DMS79 (cell line): Measurements from ENCODE around the gene KIF15.
"Not testable (repeated sequence)": the region's sequence is repeated elsewhere in the genome, so short reads cannot be mapped to it uniquely, and the experiment has no call there.

ENCODE experiments used
- DNase-seq: peaks from one replicate; lab custom pipeline; 2025; lab: John Stamatoyannopoulos, UW

KIF15 gene, protein sequence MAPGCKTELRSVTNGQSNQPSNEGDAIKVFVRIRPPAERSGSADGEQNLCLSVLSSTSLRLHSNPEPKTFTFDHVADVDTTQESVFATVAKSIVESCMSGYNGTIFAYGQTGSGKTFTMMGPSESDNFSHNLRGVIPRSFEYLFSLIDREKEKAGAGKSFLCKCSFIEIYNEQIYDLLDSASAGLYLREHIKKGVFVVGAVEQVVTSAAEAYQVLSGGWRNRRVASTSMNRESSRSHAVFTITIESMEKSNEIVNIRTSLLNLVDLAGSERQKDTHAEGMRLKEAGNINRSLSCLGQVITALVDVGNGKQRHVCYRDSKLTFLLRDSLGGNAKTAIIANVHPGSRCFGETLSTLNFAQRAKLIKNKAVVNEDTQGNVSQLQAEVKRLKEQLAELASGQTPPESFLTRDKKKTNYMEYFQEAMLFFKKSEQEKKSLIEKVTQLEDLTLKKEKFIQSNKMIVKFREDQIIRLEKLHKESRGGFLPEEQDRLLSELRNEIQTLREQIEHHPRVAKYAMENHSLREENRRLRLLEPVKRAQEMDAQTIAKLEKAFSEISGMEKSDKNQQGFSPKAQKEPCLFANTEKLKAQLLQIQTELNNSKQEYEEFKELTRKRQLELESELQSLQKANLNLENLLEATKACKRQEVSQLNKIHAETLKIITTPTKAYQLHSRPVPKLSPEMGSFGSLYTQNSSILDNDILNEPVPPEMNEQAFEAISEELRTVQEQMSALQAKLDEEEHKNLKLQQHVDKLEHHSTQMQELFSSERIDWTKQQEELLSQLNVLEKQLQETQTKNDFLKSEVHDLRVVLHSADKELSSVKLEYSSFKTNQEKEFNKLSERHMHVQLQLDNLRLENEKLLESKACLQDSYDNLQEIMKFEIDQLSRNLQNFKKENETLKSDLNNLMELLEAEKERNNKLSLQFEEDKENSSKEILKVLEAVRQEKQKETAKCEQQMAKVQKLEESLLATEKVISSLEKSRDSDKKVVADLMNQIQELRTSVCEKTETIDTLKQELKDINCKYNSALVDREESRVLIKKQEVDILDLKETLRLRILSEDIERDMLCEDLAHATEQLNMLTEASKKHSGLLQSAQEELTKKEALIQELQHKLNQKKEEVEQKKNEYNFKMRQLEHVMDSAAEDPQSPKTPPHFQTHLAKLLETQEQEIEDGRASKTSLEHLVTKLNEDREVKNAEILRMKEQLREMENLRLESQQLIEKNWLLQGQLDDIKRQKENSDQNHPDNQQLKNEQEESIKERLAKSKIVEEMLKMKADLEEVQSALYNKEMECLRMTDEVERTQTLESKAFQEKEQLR (N-terminal part only)

DNA sequence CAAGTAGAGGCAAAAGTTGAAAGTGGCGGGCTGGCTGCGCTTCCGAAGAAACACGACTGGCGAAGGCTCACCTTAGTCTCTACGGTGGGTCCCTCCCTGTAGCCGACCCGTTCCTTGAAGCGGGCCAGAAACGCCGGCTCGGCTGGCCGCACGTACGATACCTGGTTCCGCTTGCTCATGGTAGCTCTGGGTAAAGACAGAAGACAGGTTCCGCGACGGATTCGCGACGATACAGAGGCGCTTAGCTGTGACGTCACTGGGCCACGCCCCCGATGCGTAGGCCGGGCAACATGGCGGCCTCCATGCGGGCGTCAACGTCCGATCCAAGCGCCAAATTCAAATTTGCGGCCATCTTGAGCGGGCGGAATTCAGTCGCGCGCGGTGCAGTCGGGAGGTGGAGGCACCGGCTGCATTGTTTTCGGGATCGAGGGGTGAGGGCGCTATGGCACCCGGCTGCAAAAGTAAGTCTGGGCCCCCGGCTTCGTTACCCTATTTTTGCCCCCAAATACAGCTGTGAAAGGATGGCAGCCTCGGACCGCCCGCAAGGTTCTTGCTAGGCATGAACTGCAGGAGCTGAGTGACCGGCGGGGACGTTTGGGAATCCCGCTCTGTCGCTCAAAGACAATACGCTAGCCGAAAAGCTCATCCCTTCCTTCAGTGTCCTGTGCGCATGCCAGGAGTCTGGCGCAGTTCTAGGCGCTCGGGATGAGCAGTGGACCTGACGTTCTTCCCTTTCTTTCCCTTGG, at the start of gene KIF15, which contains the start of gene KIAA1143:
Gene KIF15 (plus strand): TSS at position 371 of the 746 bp plus-strand sequence. CDS start 72 bp downstream, at position 443.
Gene KIAA1143 (minus strand): TSS at position 196 of the 746 bp plus-strand sequence. CDS start 17 bp downstream, at position 179.
- DNase-seq, result peak; percentile 49

DNA sequence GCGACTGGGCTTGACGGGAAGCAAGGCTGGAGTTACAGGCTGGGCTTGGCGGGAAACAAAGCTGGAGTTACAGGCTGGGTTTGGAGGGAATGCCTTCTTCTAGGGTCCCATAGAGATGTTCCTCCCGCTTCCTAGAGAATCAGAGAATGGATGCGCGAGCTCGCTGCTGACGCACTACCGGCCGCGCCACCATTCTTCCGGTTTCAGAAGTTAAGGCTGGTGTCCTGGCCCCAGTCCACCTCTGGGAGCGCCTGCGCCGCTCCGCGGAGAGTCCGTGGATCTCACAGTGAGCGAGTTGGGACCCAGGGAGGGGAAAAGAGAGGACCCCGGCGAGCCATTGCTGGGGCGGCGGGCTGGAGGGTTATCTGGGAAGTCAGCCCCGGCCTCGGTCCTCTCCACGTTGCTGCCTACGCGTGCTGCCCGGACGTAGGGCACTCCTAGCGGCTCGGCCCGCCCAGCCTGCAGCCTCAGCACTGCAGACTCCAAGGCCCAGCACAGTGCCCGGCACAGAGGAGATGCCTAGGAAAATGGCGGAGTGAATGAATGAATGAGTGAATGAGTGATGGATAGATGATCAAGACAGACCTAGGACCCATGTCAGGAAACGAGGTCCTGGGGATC, 49.0 kb upstream of the KIF15 start, which contains the start of gene ZNF502:
Gene ZNF502 (plus strand): TSS at position 206 of the 621 bp plus-strand sequence. CDS start 7,602 bp downstream, outside the sequence.
- no peak for DNase-seq

DNA sequence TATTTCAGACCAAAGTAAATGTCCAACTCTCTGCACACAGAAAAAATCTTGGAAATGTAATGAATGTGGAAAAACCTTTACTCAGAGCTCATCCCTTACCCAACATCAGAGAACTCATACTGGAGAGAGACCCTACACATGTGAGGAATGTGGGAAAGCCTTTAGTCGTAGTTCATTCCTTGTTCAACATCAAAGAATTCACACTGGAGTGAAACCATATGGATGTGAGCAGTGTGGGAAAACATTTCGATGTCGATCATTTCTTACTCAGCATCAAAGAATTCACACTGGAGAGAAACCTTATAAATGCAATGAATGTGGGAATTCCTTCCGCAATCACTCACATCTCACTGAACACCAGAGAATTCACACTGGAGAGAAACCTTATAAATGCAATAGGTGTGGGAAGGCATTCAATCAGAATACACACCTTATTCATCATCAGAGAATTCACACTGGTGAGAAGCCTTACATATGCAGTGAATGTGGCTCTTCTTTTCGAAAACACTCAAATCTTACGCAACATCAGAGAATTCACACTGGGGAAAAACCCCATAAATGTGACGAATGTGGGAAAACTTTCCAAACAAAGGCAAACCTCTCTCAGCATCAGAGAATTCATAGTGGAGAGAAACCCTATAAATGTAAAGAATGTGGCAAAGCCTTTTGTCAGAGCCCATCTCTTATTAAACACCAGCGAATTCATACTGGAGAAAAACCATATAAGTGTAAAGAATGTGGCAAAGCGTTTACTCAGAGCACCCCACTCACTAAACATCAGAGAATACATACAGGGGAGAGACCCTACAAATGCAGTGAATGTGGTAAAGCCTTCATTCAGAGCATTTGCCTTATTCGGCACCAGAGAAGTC, 40.1 kb upstream of the KIF15 start:
- no peak for DNase-seq

DNA sequence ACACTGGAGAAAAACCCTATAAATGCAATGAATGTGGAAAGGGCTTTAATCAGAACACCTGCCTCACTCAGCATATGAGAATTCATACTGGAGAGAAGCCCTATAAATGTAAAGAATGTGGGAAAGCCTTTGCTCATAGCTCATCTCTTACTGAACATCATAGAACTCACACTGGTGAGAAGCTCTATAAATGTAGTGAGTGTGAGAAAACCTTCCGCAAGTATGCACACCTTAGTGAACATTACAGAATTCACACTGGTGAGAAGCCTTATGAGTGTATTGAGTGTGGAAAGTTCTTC, 39.5 kb upstream of the KIF15 start:
- DNase-seq, result no peak

DNA sequence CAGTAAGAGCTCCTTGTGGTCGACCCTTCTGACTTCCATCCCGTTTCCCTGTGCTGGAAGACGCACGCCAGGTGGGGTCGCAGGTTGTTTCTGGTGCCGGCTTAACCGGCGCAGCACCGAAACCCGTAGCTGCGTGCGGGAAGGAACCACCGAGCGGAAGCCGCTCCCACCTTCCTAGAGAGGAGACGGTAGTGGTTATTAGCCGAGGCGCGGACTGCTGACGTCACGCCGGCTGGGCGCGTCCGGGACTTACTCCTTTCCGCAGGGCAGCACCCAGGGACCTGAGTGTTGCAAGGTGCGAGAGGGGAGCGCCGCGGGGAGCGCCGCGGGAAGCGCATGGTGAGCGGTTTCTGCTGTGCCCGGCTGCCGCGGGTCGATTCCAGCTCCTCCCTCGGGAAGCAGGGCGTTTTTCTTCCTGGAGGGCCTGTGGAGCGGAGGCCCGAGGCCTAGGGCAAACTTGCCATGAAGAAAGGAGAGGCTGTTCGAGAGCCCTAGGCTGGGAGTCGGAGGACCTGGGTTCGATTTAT, 32.1 kb upstream of the KIF15 start, which contains the start of gene ZNF501:
Gene ZNF501 (plus strand): TSS at position 252 of the 527 bp plus-strand sequence. CDS start 4,787 bp downstream, outside the sequence.
- peak; percentile 77 for DNase-seq

DNA sequence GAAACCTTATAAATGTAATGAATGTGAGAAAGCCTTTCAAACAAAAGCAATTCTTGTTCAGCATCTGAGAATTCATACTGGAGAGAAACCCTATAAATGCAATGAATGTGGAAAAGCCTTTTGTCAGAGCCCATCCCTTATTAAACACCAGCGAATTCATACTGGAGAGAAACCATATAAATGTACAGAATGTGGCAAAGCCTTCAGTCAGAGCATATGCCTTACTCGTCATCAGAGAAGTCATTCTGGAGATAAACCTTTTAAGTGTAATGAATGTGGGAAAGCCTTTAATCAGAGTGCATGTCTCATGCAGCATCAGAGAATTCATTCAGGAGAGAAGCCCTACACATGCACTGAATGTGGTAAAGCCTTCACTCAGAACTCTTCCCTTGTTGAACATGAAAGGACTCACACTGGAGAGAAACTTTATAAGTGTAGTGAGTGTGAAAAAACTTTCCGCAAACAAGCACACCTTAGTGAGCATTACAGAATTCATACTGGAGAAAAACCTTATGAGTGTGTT, 26.9 kb upstream of the KIF15 start:
- no peak for DNase-seq

DNA sequence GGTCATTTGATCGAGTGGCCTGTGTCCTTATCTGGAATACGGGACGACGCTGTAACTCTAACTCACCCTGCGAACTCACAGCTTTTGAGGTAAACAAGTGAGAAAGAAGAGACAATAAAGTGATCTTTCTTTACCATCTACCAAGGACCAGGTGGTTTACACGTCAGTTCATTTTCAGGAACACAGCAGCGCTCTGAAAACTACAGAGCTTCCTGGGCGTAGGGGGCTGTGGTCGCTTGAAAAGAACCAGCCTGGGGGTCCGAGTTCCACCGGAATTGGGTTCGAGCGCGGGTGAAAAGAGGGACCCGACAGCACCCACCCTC, 532 bp upstream of the KIF15 start:
- DNase-seq, result no peak

DNA sequence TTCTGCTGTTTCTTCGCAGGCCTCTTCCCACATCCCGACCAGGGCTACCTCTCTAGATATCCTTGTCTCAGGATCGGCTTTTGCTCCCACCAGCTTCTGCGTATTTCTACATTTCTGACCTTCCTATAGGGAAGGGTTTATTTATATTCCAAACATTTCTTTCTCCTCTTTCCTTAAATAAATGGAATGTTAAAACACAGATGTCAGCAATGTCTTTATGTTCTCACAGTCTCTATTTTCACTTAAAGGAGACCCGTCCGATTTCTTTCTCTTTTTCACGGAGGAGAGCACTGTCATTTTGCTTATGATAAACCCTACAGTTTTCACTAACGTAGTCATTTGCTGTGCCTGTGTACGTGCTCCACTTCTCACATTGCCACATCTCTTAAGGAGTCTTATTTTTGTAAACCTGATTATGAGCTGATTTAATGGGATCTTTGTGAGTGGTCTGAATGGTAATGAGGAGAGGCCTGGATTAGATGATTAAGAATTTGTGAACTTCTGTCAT, 630 bp downstream of the KIF15 start:
- DNase-seq, result no peak

DNA sequence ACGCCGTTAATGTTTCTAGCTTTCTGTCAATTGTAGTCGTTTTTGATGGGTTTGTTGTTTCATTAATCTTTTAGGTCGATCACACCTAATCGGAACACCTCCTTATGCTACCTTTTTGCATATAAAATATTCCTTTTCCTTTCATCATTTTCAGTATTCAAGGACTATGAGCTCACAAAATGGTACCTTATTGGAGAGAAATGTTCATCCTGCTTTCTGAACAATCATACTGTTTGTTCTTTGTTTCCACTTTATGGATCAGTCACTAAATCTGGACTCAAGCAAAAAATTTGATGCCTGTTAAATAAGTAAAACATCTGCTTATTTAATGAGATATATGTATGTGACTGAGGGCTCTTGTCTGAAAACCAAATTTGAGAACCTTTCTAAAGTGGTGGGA, 1.1 kb downstream of the KIF15 start:
- no peak for DNase-seq

DNA sequence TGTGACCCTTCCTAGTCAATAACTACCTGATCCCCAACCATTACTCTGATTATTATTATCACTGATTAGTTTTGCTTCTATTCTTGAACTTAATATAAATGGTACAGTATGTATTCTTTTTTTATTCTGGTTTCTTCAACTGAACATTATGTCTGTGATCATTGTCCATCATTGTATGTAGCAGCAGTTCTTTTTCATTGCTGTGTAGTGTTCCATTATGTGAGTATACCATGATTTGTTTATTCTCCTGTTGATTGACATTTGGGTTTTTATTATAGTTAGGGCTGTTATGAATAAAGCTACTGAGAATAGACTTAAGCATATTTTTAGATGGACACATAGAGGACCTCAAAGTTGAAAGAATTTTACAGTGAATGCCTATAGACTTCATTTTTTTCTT, 2.7 kb downstream of the KIF15 start:
- no peak for DNase-seq

DNA sequence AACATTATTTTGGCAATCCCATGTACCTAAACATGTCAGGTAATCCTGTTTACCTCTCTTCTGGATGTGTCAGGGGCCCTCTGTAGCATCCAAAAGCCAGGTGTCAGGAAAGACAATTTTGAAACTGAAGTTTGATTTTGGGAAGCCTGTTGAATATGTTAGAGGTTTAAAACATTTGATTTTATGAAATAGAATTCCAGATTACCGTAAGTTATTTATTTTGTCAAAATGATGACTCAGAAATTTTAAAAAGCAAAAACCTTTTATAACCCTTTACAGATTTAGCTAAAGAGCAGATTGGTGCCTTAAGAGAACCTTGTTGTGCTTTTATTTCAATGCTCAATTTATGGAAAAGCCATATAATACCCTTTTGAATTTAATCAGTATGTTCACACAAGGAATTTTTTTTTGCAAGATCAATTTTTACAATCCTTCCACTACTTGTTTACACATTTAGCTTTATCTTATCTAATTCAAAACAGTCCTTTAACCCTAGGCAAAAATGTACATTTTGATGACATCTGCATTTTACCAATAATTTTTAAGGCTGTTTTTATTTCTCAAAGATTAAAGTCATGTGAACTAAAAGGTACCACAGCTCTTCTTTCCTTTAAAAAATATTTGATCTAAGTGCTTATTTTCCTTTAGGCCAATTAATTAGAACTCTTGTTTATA, 10.0 kb downstream of the KIF15 start:
- DNase-seq, result no peak

DNA sequence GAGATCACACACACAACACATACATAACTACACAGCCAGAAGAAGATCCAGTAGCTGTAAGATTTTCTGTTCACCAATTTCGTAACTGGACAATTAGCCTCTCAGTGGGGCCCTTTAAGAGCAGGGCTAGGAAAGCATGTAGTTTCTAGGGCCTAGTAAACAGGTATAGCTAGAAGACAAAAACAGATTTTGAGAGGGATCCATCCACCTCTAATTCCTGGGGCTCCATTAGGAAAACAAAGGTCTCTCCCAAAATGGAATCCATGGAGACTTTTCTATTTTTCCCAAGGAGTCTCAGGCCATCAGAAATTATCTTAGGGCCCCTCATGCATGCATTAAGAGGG, 10.5 kb downstream of the KIF15 start:
- DNase-seq, result no peak

DNA sequence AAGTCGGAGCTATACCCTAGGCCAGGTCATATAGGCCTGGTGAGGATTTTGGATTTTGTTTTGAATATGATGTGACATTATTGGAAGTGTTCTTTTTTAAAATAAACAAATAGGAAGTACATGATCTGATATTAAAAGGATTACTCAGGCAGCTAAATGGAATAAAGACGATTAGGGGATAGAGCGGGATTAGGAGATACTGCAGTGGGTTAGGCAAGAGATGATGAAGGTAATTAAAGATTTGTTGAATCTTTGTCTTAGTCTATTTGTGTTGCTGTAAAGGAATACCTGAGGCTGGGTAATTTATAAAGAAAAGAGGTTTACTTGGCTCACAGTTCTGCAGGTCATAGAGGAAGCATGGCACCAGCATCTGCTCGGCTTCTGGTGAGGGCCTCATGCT, 21.3 kb downstream of the KIF15 start:
- DNase-seq, result no peak

DNA sequence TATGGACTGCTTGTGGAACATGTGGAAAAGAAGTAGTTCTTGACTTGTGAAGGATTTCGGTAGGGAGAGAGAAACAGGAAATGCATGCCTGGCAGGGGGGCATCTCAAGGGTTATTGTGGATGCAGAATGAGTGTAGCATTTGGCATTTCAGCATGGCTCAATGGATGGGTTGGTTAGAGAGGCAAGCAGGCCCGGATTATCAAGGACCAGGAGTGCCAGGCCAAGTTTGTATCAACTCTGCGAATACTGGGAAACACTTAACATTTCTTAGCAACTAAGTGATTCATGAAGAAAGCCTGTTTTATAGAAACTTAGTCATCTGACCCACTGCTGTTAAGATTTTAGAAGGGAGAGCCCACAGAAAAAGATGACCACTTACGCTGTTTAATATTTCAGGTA, 33.6 kb downstream of the KIF15 start:
- no peak for DNase-seq

DNA sequence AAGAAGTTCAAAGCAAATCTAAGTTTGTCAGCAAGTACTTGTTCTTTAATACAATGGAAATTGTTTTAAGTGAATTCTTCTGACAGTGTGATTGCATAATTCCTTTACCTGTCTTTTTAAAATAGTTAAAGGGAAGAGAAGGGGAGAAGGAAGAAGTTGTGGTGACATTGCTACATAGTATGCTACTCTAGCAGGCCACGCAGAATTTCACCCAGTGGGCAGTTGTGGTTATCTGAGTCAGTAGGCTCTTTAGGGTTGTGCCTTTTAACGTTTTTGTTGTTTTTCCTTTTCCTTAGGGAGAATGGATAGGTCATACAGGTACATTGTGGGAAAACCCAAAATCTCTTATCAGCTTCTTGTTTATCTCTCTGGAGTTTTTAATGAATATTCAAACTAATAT, 40.4 kb downstream of the KIF15 start:
- no peak for DNase-seq

DNA sequence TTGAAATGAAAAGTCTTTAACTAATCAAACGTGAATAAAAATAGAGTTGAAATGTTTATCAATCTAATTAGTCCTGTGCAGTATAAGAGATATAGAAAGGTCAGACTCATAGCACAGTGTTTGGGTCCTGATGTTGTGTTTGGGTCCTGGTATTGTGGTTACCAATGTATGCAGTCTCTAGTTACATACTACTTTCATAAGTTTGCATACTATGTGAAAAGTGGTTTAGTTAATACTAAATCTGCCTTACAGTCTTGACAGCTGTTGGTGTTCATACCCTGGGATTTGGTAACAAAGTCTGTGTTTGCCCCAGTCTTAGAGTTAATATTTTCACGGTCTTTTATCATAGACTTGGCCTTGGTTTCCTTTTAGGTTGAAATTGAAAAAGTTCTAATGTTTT, 41.7 kb downstream of the KIF15 start:
- no peak for DNase-seq

DNA sequence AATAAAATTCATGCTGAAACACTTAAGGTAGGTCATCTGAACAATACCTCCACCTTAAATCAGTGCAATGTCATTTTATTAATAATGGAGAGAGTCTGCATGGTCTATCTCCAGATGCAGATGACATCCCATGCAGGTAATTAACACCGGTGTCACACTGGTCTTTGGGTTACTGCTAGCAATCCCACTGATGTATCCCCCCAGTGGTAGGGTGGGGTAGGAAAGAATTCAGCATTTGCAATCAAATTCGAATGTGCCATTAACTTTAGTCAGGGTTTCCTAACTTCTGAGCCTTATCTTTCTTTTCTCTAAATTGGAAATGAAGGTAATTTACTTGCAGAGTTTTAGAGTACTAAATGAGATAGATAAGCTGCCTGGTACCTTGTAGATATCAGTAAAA, 44.4 kb downstream of the KIF15 start:
- no peak for DNase-seq

DNA sequence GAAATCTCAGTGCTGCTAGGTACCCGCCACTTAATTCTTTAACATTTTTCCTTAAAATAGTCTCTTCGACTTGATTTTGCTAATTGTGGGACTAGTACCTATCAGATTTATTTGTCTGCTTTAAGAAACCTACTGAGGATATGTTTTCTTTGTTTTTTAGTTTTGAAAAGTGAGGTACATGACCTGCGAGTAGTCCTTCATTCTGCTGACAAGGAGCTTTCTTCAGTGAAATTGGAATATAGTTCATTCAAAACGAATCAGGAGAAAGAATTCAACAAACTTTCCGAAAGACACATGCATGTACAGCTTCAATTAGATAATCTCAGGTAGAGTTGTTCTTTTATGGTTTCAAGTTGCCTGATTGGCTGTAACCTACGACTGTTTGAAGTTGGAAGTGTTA, 53.2 kb downstream of the KIF15 start:
- DNase-seq, result no peak

DNA sequence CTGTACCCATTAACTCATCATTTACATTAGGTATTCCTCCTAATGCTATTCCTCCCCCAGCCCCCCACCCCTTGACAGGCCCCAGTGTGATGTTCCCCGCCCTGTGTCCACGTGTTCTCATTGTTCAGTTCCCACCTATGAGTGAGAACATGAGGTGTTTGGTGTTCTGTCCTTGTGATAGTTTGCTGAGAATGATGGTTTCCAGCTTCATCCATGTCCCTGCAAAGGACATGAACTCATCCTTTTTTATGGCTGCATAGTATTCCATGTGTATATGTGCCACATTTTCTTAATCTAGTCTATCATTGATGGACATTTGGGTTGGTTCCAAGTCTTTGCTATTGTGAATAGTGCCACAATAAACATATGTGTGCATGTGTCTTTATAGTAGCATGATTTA, 54.7 kb downstream of the KIF15 start:
- not testable (repeated sequence) for DNase-seq
